K562 (cell line): Measurements from ENCODE around the gene CLIC5. TPM values are rescaled to one million over a fixed set of nuclear protein-coding genes. Genes with fewer than 3 reads are reported as not detected.

ENCODE experiments used
- NR2F6 ChIP-seq: fragments of 450-650 bp; formaldehyde crosslinking; IDR thresholded peaks from 2 replicates; pipeline ENCODE4 v1.4.0; 2020; ENCODE audit warnings: mild to moderate bottlenecking
- polyA plus RNA-seq, 8 experiments: library from polyadenylated mRNA; depleted of rRNA in 4 of 8; stranded (reverse) in 5 of 8; unstranded in 3 of 8; fragments of >200 nt; fragmentation: Nextera tagmentation in 2 of 8; fragmentation: Illumina TruSeq in 1 of 8; extraction: Ambion mirVana in 2 of 8; extraction: Trizol in 1 of 8; gene quantifications; 2 replicates each; pipeline versions ENCODE4 v1.2.1 to v1.2.3, GENCODE V29; 2011 to 2014; ENCODE audit warnings: inconsistent platforms in 1 of 8, missing spikeins in 1 of 8
- small RNA-seq: library from RNA; depleted of rRNA; stranded (forward); fragments of <200 nt; gene quantifications from one replicate; pipeline ENCODE3, GENCODE V24; 2014
- total RNA-seq, 7 experiments: library from RNA; depleted of rRNA in 6 of 7; stranded (reverse); fragments of >200 nt in 6 of 7; fragmentation: Illumina TruSeq in 2 of 7; extraction: Trizol in 2 of 7; gene quantifications; 2 replicates each; pipeline versions ENCODE4 v1.2.1 to v1.2.3, GENCODE V29; 2011 to 2021; ENCODE audit warnings: low replicate concordance in 1 of 7
- TF ChIP-seq, protein P1 (sequence below), 2 experiments: fragments of 200-800 bp in 1 of 2; sonication (Bioruptor generic) in 1 of 2; sonication (generic) in 1 of 2; formaldehyde crosslinking in 1 of 2; IDR thresholded peaks in 1 of 2; conservative IDR thresholded peaks in 1 of 2; 2 replicates each; pipeline versions ENCODE4 v1.5.0 to v1.6.1; 2016 to 2020; ENCODE audit warnings: missing compliant biosample characterization in 1 of 2, missing genetic modification characterization in 1 of 2, missing genetic modification reagents in 1 of 2

The CLIC5 gene
- total and polyA plus RNA-seq, 9 of the 15 experiments (the other 6 are each of a cell fraction or from before 2014, with no cell fraction given), result 0.31 TPM; not detected in 8

DNA sequence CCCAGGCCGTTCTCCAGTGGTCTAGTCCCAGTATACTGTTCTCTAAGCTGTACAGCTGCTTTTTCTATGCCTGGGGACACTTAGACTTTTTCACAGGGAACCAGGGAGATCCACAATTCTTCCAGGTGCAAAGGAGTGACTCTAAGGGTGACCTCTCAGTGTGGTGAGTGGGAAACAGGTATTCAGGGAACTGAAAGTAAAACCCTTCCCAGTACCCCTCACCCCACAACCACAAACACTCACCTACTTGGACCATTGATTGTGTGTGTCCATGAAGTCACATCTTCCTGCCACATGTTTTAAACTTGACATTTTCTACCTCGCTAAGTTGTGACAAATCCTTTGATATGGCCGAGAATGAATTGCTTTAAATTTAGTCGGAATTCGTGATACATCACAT is 183.6 kb downstream of the CLIC5 start (continued):
- TF ChIP-seq, protein P1, sequence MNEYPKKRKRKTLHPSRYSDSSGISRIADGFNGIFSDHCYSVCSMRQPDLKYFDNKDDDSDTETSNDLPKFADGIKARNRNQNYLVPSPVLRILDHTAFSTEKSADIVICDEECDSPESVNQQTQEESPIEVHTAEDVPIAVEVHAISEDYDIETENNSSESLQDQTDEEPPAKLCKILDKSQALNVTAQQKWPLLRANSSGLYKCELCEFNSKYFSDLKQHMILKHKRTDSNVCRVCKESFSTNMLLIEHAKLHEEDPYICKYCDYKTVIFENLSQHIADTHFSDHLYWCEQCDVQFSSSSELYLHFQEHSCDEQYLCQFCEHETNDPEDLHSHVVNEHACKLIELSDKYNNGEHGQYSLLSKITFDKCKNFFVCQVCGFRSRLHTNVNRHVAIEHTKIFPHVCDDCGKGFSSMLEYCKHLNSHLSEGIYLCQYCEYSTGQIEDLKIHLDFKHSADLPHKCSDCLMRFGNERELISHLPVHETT (CRISPR knock-in tag; conservative IDR thresholded peaks at IDR 0.05 in 1 of 2, IDR thresholded peaks at IDR 0.05 in 1 of 2), result no peak
- TF ChIP-seq NR2F6, result no peak

Small RNA genes within 50 kb of the gene (small RNA-seq; reads per million reads assigned to genes)
- gene RNU6-754P, result not detected

Other genes starting within 250 kb of the CLIC5 start
- gene ENPP4, start 114.1 kb upstream of the CLIC5 start, total RNA-seq (2014; rRNA removed), result not detected in 2 replicates
- not detected in 2 replicates for gene ENPP4, start 114.1 kb upstream of the CLIC5 start, total RNA-seq (2014; rRNA removed; fragmentation: Illumina TruSeq; extraction: Trizol)
- not detected in 2 replicates for gene ENPP4, start 114.1 kb upstream of the CLIC5 start, total RNA-seq (2015; rRNA removed; fragmentation: Illumina TruSeq; extraction: Trizol)
- gene ENPP4, start 114.1 kb upstream of the CLIC5 start, total RNA-seq (2021), result 0.04 and 0.07 TPM in 2 replicates
- gene ENPP4, start 114.1 kb upstream of the CLIC5 start, polyA plus RNA-seq (2011; rRNA removed), result not detected in 2 replicates
- not detected in 2 replicates for gene ENPP4, start 114.1 kb upstream of the CLIC5 start, polyA plus RNA-seq (2014; fragmentation: Illumina TruSeq; extraction: Trizol)
- gene ENPP4, start 114.1 kb upstream of the CLIC5 start, polyA plus RNA-seq (2014; fragmentation: Nextera tagmentation; extraction: Ambion mirVana), result not detected
- not detected in 2 replicates for gene ENPP4, start 114.1 kb upstream of the CLIC5 start, polyA plus RNA-seq (2014; rRNA removed)
- gene ENPP5, start 155.1 kb upstream of the CLIC5 start, total RNA-seq (2014; rRNA removed), result not detected in 2 replicates
- not detected in 2 replicates for gene ENPP5, start 155.1 kb upstream of the CLIC5 start, total RNA-seq (2014; rRNA removed; fragmentation: Illumina TruSeq; extraction: Trizol)
- not detected in 2 replicates for gene ENPP5, start 155.1 kb upstream of the CLIC5 start, total RNA-seq (2015; rRNA removed; fragmentation: Illumina TruSeq; extraction: Trizol)
- gene ENPP5, start 155.1 kb upstream of the CLIC5 start, total RNA-seq (2021), result not detected in 2 replicates
- not detected in 2 replicates for gene ENPP5, start 155.1 kb upstream of the CLIC5 start, polyA plus RNA-seq (2011; rRNA removed)
- not detected in 2 replicates for gene ENPP5, start 155.1 kb upstream of the CLIC5 start, polyA plus RNA-seq (2014; fragmentation: Illumina TruSeq; extraction: Trizol)
- gene ENPP5, start 155.1 kb upstream of the CLIC5 start, polyA plus RNA-seq (2014; fragmentation: Nextera tagmentation; extraction: Ambion mirVana), result not detected
- gene ENPP5, start 155.1 kb upstream of the CLIC5 start, polyA plus RNA-seq (2014; rRNA removed), result not detected in 2 replicates